ENCODE results near the gene RPS27. TPM values are rescaled to one million over a fixed set of nuclear protein-coding genes. Genes with fewer than 3 reads are reported as not detected.

RPS27 gene
- total and polyA plus RNA-seq, 2 experiments from 2014 or later: 1,371 to 3,355 TPM

DNA sequence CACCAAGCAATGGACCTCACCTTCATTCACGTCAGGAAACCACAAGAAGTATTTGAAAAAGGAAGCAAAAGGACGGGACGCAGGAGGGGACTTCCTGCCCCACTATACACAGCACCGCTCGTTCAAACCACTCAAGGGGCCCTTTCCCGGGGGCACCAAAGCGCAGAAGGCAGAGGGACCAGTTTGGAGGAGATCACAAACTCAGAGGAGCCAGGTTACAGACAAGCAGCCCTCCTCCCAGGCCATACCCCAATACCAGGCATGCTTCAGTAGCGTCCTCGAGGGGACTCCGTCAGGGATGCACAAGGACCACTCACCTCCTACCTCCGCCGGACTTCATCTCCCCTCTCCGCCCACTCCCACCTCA lies 32.8 kb upstream of the RPS27 start:
- peaks cover 3% of the 10 kb centered on the region; the same call in 2 of the 3 replicates for H3K9me3 Mint-ChIP-seq

More for the DNA sequence above, 32.8 kb upstream of the RPS27 start:
- H3K4me1 Mint-ChIP-seq: peaks cover 44% of the 10 kb centered on the region
- peak overlapping the region; percentile 98 for H3K27ac Mint-ChIP-seq
- Histone ChIP-seq H3K4me3 (peak overlapping the region; percentile 98), H3K79me2 (replicated peaks; ENCODE audit: insufficient read depth) (peaks cover 69% of the 10 kb centered on the region), H3K9me2 (ENCODE audit: insufficient read depth) (no peaks in the 10 kb centered on the region), H3K4me2 (peak overlapping the region; percentile 99), H3F3A (replicated peaks; ENCODE audit: low read depth) (peaks cover 31% of the 10 kb centered on the region), H2AFZ (0 out of 2 replicates have a peak overlapping the region, but pooled peaks have one; percentile 7), H3K4me1 (ENCODE audit: insufficient read depth) (peaks cover 29% of the 10 kb centered on the region), H3K27ac (ENCODE audit: low read depth) (peak overlapping the region; percentile 93), H3K36me3 (ENCODE audit: insufficient read depth) (peaks cover 14% of the 10 kb centered on the region), H4K20me1 (replicated peaks; ENCODE audit: insufficient read depth) (peaks cover 28% of the 10 kb centered on the region), H3K27me3 (ENCODE audit: insufficient read depth) (no peaks in the 10 kb centered on the region)
- ATAC-seq: peak; percentile 21
- H3K27me3 Mint-ChIP-seq (ENCODE audit: insufficient read depth, low read depth, poor library complexity): peaks cover 30% of the 10 kb centered on the region
- no peak for TF ChIP-seq NANOG (IDR thresholded peaks at IDR 0.05; ENCODE audit: borderline replicate concordance)
- no peak for TF ChIP-seq ZNF331 (CRISPR knock-in tag; IDR thresholded peaks at IDR 0.05; ENCODE audit: low read depth)
- no peak for TF ChIP-seq STAT1 (IDR thresholded peaks at IDR 0.05; ENCODE audit: unreplicated experiment)
- TF ChIP-seq, protein P1, sequence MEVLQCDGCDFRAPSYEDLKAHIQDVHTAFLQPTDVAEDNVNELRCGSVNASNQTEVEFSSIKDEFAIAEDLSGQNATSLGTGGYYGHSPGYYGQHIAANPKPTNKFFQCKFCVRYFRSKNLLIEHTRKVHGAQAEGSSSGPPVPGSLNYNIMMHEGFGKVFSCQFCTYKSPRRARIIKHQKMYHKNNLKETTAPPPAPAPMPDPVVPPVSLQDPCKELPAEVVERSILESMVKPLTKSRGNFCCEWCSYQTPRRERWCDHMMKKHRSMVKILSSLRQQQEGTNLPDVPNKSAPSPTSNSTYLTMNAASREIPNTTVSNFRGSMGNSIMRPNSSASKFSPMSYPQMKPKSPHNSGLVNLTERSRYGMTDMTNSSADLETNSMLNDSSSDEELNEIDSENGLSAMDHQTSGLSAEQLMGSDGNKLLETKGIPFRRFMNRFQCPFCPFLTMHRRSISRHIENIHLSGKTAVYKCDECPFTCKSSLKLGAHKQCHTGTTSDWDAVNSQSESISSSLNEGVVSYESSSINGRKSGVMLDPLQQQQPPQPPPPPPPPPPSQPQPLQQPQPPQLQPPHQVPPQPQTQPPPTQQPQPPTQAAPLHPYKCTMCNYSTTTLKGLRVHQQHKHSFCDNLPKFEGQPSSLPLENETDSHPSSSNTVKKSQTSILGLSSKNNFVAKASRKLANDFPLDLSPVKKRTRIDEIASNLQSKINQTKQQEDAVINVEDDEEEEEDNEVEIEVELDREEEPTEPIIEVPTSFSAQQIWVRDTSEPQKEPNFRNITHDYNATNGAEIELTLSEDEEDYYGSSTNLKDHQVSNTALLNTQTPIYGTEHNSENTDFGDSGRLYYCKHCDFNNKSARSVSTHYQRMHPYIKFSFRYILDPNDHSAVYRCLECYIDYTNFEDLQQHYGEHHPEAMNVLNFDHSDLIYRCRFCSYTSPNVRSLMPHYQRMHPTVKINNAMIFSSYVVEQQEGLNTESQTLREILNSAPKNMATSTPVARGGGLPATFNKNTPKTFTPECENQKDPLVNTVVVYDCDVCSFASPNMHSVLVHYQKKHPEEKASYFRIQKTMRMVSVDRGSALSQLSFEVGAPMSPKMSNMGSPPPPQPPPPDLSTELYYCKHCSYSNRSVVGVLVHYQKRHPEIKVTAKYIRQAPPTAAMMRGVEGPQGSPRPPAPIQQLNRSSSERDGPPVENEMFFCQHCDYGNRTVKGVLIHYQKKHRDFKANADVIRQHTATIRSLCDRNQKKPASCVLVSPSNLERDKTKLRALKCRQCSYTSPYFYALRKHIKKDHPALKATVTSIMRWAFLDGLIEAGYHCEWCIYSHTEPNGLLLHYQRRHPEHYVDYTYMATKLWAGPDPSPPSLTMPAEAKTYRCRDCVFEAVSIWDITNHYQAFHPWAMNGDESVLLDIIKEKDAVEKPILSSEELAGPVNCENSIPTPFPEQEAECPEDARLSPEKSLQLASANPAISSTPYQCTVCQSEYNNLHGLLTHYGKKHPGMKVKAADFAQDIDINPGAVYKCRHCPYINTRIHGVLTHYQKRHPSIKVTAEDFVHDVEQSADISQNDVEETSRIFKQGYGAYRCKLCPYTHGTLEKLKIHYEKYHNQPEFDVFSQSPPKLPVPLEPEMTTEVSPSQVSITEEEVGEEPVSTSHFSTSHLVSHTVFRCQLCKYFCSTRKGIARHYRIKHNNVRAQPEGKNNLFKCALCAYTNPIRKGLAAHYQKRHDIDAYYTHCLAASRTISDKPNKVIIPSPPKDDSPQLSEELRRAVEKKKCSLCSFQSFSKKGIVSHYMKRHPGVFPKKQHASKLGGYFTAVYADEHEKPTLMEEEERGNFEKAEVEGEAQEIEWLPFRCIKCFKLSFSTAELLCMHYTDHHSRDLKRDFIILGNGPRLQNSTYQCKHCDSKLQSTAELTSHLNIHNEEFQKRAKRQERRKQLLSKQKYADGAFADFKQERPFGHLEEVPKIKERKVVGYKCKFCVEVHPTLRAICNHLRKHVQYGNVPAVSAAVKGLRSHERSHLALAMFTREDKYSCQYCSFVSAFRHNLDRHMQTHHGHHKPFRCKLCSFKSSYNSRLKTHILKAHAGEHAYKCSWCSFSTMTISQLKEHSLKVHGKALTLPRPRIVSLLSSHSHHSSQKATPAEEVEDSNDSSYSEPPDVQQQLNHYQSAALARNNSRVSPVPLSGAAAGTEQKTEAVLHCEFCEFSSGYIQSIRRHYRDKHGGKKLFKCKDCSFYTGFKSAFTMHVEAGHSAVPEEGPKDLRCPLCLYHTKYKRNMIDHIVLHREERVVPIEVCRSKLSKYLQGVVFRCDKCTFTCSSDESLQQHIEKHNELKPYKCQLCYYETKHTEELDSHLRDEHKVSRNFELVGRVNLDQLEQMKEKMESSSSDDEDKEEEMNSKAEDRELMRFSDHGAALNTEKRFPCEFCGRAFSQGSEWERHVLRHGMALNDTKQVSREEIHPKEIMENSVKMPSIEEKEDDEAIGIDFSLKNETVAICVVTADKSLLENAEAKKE (CRISPR knock-in tag; IDR thresholded peaks at IDR 0.05): no peak
- TF ChIP-seq CREB1 (CRISPR knock-in tag; IDR thresholded peaks at IDR 0.05; ENCODE audit: low read depth): no peak
- TF ChIP-seq, protein P2, sequence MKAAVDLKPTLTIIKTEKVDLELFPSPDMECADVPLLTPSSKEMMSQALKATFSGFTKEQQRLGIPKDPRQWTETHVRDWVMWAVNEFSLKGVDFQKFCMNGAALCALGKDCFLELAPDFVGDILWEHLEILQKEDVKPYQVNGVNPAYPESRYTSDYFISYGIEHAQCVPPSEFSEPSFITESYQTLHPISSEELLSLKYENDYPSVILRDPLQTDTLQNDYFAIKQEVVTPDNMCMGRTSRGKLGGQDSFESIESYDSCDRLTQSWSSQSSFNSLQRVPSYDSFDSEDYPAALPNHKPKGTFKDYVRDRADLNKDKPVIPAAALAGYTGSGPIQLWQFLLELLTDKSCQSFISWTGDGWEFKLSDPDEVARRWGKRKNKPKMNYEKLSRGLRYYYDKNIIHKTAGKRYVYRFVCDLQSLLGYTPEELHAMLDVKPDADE (IDR thresholded peaks at IDR 0.05): no peak
- peak; percentile 63 for DNase-seq (ENCODE audit: low spot score)
- peaks cover 42% of the 10 kb centered on the region for H3K36me3 Mint-ChIP-seq (ENCODE audit: low read depth)
- H3K4me3 Mint-ChIP-seq: peak overlapping the region; percentile 99
